ENCODE results near the gene PPP1R13B.
"Not testable (repeated sequence)": the region's sequence is repeated elsewhere in the genome, so short reads cannot be mapped to it uniquely, and the experiment has no call there.

PPP1R13B gene

GRCh38 chr14:103788086-103788485, 59.3 kb downstream of the PPP1R13B start:
- Histone ChIP-seq H3K4me1 (ENCODE audit: control insufficient read depth, insufficient read depth, low read length) (no peaks in the 10 kb centered on the region), H3K9ac (ENCODE audit: low read depth, low read length) (no peak overlapping the region), H3K9me3 (ENCODE audit: control insufficient read depth, insufficient read depth, low read length) (no peaks in the 10 kb centered on the region), H3K36me3 (ENCODE audit: control insufficient read depth, insufficient read depth, low read length) (no peaks in the 10 kb centered on the region), H3K27me3 (ENCODE audit: control insufficient read depth, insufficient read depth, low read length) (no peaks in the 10 kb centered on the region), H3K4me3 (ENCODE audit: low read depth, low read length) (no peak overlapping the region)

DNA sequence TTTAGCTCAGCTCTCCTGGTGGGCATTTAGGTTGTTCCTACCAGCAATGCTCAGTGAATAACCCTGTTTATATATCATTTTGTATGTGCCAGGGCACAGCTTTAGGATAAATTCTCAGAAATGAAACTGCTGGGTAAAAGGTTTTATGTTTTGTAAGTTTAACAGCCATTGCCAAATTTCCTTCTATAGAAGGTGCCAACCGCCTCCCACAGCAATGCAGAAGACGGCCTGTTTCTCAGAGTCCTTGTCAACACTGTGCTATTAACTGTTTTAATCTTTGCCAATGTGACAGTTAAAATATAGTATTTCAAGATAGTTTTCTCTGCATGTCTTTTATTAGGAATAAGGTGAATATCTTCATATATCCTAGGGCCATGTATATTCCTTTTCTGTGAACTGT, 65.0 kb downstream of the PPP1R13B start:
- Histone ChIP-seq H3K4me3 (ENCODE audit: low read depth, low read length) (no peak overlapping the region), H3K27me3 (ENCODE audit: control insufficient read depth, insufficient read depth, low read length) (no peaks in the 10 kb centered on the region), H3K36me3 (ENCODE audit: control insufficient read depth, insufficient read depth, low read length) (no peaks in the 10 kb centered on the region), H3K9me3 (ENCODE audit: control insufficient read depth, insufficient read depth, low read length) (no peaks in the 10 kb centered on the region), H3K4me1 (ENCODE audit: control insufficient read depth, insufficient read depth, low read length) (no peaks in the 10 kb centered on the region), H3K9ac (ENCODE audit: low read depth, low read length) (no peak overlapping the region)

DNA sequence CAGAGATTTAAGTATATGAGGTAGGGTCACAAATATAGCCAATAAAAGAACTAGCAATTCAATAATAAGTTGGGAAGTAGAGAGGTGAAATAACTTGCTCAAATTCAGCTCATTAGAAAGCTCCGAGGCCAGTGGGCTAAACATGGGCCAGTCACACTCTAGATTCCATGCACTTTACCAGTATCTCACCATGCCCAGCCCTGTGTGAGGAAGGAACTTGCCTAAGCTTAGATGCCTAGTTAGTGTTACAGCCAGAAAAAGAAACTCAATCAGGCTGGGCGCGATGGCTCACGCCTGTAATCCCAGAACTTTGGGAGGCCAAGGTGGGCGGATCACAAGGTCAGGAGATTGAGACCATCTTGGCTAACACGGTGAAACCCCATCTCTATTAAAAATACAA, 71.1 kb downstream of the PPP1R13B start:
- H3K4me3 ChIP-seq (ENCODE audit: low read depth, low read length); H3K27me3 ChIP-seq (ENCODE audit: control insufficient read depth, insufficient read depth, low read length); H3K4me1 ChIP-seq (ENCODE audit: control insufficient read depth, insufficient read depth, low read length): not testable (repeated sequence)

GRCh38 chr14:103775506-103775905, 71.9 kb downstream of the PPP1R13B start:
- no peak overlapping the region for H3K4me3 ChIP-seq (ENCODE audit: low read depth, low read length)
- H3K27me3 ChIP-seq (ENCODE audit: control insufficient read depth, insufficient read depth, low read length) = no peaks in the 10 kb centered on the region
- H3K9me3 ChIP-seq (ENCODE audit: control insufficient read depth, insufficient read depth, low read length) = no peaks in the 10 kb centered on the region
- no peak overlapping the region for H3K9ac ChIP-seq (ENCODE audit: low read depth, low read length)
- no peaks in the 10 kb centered on the region for H3K4me1 ChIP-seq (ENCODE audit: control insufficient read depth, insufficient read depth, low read length)
- H3K36me3 ChIP-seq (ENCODE audit: control insufficient read depth, insufficient read depth, low read length) = no peaks in the 10 kb centered on the region

More for the DNA sequence above, 71.1 kb downstream of the PPP1R13B start:
- H3K9ac ChIP-seq (ENCODE audit: low read depth, low read length); H3K9me3 ChIP-seq (ENCODE audit: control insufficient read depth, insufficient read depth, low read length); H3K36me3 ChIP-seq (ENCODE audit: control insufficient read depth, insufficient read depth, low read length): not testable (repeated sequence)

DNA sequence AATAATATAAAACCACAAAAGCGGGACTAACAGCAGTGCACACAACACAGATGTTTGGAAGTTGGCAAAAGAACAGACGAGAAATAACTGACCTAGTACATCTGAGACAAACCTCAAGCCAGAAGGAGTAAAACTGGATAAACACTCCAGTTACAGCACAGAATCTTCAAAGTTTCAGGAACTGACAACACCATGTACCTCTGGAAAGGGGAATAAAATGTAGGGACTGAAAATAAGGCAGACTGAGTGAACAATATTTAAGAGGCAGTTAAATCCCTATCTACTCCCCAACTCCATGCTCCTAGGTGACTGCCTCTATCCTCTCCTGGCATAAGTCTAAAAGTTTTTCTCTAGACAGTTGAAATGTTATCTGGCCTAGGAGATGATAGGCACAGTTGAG, 73.9 kb downstream of the PPP1R13B start:
- Histone ChIP-seq H3K9me3 (ENCODE audit: control insufficient read depth, insufficient read depth, low read length) (no peaks in the 10 kb centered on the region), H3K27me3 (ENCODE audit: control insufficient read depth, insufficient read depth, low read length) (no peaks in the 10 kb centered on the region), H3K4me3 (ENCODE audit: low read depth, low read length) (no peak overlapping the region), H3K4me1 (ENCODE audit: control insufficient read depth, insufficient read depth, low read length) (no peaks in the 10 kb centered on the region), H3K36me3 (ENCODE audit: control insufficient read depth, insufficient read depth, low read length) (no peaks in the 10 kb centered on the region), H3K9ac (ENCODE audit: low read depth, low read length) (no peak overlapping the region)

- no peak overlapping the region for H3K4me3 ChIP-seq (ENCODE audit: low read depth, low read length)
Measured at GRCh38 chr14:103772078-103772712, 75.2 kb downstream of the PPP1R13B start.

GRCh38 chr14:103770902-103771301, 76.5 kb downstream of the PPP1R13B start:
- H3K9ac ChIP-seq (ENCODE audit: low read depth, low read length) = no peak overlapping the region
- no peaks in the 10 kb centered on the region for H3K27me3 ChIP-seq (ENCODE audit: control insufficient read depth, insufficient read depth, low read length)
- no peaks in the 10 kb centered on the region for H3K36me3 ChIP-seq (ENCODE audit: control insufficient read depth, insufficient read depth, low read length)
- no peak overlapping the region for H3K4me3 ChIP-seq (ENCODE audit: low read depth, low read length)
- H3K9me3 ChIP-seq (ENCODE audit: control insufficient read depth, insufficient read depth, low read length) = no peaks in the 10 kb centered on the region
- no peaks in the 10 kb centered on the region for H3K4me1 ChIP-seq (ENCODE audit: control insufficient read depth, insufficient read depth, low read length)

More at GRCh38 chr14:103772078-103772712, 75.2 kb downstream of the PPP1R13B start:
- Histone ChIP-seq H3K4me1 (ENCODE audit: control insufficient read depth, insufficient read depth, low read length) (no peaks in the 10 kb centered on the region), H3K9me3 (ENCODE audit: control insufficient read depth, insufficient read depth, low read length) (no peaks in the 10 kb centered on the region), H3K36me3 (ENCODE audit: control insufficient read depth, insufficient read depth, low read length) (no peaks in the 10 kb centered on the region), H3K27me3 (ENCODE audit: control insufficient read depth, insufficient read depth, low read length) (no peaks in the 10 kb centered on the region), H3K9ac (ENCODE audit: low read depth, low read length) (no peak overlapping the region)

DNA sequence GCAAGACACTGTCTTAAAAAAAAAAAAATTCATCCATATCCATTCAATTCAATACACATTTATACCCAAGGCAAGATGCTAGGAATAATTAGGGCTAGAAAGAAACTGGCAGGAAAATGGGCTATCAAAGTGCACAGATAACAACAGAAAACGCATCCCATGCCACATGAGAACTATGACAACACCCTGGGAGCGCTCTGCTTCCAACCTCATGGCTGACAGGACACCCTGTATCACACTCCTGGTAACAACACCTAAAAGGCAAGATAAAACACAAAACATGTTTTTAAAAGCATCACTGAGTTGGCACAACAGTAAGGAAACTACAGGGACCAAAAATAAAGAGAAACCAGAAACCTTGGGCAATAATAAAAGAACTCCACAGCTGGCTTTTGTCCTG, 76.9 kb downstream of the PPP1R13B start:
- H3K36me3 ChIP-seq (ENCODE audit: control insufficient read depth, insufficient read depth, low read length) = no peaks in the 10 kb centered on the region

GRCh38 chr14:103767336-103767894, 80.0 kb downstream of the PPP1R13B start:
- H3K4me1 ChIP-seq (ENCODE audit: control insufficient read depth, insufficient read depth, low read length) = peaks cover 2% of the 10 kb centered on the region
- H3K9ac ChIP-seq (ENCODE audit: low read depth, low read length) = no peak overlapping the region
- no peaks in the 10 kb centered on the region for H3K36me3 ChIP-seq (ENCODE audit: control insufficient read depth, insufficient read depth, low read length)
- no peaks in the 10 kb centered on the region for H3K27me3 ChIP-seq (ENCODE audit: control insufficient read depth, insufficient read depth, low read length)
- H3K9me3 ChIP-seq (ENCODE audit: control insufficient read depth, insufficient read depth, low read length) = no peaks in the 10 kb centered on the region
- H3K4me3 ChIP-seq (ENCODE audit: low read depth, low read length) = no peak overlapping the region

More for the DNA sequence above, 76.9 kb downstream of the PPP1R13B start:
- Histone ChIP-seq H3K4me3 (ENCODE audit: low read depth, low read length) (no peak overlapping the region), H3K9me3 (ENCODE audit: control insufficient read depth, insufficient read depth, low read length) (no peaks in the 10 kb centered on the region), H3K9ac (ENCODE audit: low read depth, low read length) (no peak overlapping the region), H3K4me1 (ENCODE audit: control insufficient read depth, insufficient read depth, low read length) (no peaks in the 10 kb centered on the region), H3K27me3 (ENCODE audit: control insufficient read depth, insufficient read depth, low read length) (no peaks in the 10 kb centered on the region)

DNA sequence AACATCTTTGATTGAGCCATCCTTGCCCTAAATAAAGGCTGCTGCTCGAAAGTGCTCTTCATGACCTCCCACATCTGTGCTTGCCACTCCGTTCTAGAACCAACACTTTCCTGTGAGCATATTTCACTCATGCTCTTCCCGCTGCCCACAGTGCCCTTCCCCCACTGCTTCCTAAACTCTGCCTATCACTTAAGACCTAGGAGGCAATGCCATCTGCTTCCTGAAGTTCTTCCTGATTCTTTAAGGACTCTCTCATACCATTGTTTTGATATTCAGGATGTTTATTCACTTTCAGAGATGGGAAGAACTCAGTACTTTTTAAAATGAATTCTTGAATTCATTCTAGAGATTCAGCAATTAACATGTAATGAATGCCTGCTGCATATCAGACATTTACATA, 81.8 kb downstream of the PPP1R13B start:
- H3K27me3 ChIP-seq (ENCODE audit: control insufficient read depth, insufficient read depth, low read length) = no peaks in the 10 kb centered on the region
- H3K9me3 ChIP-seq (ENCODE audit: control insufficient read depth, insufficient read depth, low read length) = no peaks in the 10 kb centered on the region
- H3K36me3 ChIP-seq (ENCODE audit: control insufficient read depth, insufficient read depth, low read length) = no peaks in the 10 kb centered on the region
- no peak overlapping the region for H3K9ac ChIP-seq (ENCODE audit: low read depth, low read length)
- peaks cover 2% of the 10 kb centered on the region for H3K4me1 ChIP-seq (ENCODE audit: control insufficient read depth, insufficient read depth, low read length)
- no peak overlapping the region for H3K4me3 ChIP-seq (ENCODE audit: low read depth, low read length)

- Histone ChIP-seq H3K4me1 (ENCODE audit: control insufficient read depth, insufficient read depth, low read length) (peaks cover 2% of the 10 kb centered on the region), H3K4me3 (ENCODE audit: low read depth, low read length) (no peak overlapping the region), H3K36me3 (ENCODE audit: control insufficient read depth, insufficient read depth, low read length) (no peaks in the 10 kb centered on the region), H3K9ac (ENCODE audit: low read depth, low read length) (no peak overlapping the region), H3K27me3 (ENCODE audit: control insufficient read depth, insufficient read depth, low read length) (no peaks in the 10 kb centered on the region), H3K9me3 (ENCODE audit: control insufficient read depth, insufficient read depth, low read length) (no peaks in the 10 kb centered on the region)
Measured at GRCh38 chr14:103763730-103764488, 83.5 kb downstream of the PPP1R13B start.

DNA sequence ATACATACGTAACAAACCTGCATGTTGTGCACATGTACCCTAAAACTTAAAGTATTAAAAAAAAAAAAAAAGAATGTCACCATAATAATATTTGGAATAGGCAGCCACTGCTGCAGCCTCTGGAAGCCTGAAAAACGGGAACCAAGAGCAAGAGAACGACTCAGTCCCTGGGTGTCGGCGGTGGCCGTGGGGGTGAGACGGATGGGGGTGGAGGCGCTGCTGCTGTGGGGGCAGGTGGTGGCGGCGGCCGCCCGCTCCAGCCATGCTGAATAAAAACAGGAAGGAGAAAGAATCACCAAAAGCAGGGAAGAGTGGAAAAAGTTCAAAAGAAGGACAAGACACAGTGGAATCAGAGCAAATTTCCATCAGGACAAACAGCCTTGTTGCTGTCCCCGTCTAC, 84.8 kb downstream of the PPP1R13B start:
- Histone ChIP-seq H3K4me3 (ENCODE audit: low read depth, low read length) (no peak overlapping the region), H3K36me3 (ENCODE audit: control insufficient read depth, insufficient read depth, low read length) (no peaks in the 10 kb centered on the region), H3K9me3 (ENCODE audit: control insufficient read depth, insufficient read depth, low read length) (no peaks in the 10 kb centered on the region), H3K4me1 (ENCODE audit: control insufficient read depth, insufficient read depth, low read length) (peaks cover 2% of the 10 kb centered on the region), H3K9ac (ENCODE audit: low read depth, low read length) (no peak overlapping the region), H3K27me3 (ENCODE audit: control insufficient read depth, insufficient read depth, low read length) (no peaks in the 10 kb centered on the region)

Measured in iPS-15b (cell line).